ENCODE data around the gene NR2F2.

The NR2F2 gene

GRCh38 chr15:96351761-96352603 lies 21.5 kb downstream of the NR2F2 start:
- Histone ChIP-seq H3K27me3 (ENCODE audit: insufficient read depth, low read length) (no peaks in the 10 kb centered on the region; the same call in 1 of the 2 replicates), H3K9me3 (ENCODE audit: low read length) (no peaks in the 10 kb centered on the region), H3K9me2 (ENCODE audit: low read depth, low read length) (no peaks in the 10 kb centered on the region), H4K20me1 (ENCODE audit: insufficient read depth, low read length) (no peaks in the 10 kb centered on the region), H3K4me2 (ENCODE audit: low read length) (no peak overlapping the region), H3K36me3 (ENCODE audit: insufficient read depth, low read length) (no peaks in the 10 kb centered on the region), H2AFZ (ENCODE audit: low read length) (no peak overlapping the region), H3F3A (ENCODE audit: insufficient read depth, low read length) (no peaks in the 10 kb centered on the region), H3K9ac (ENCODE audit: low read length) (no peak overlapping the region), H3K79me2 (ENCODE audit: insufficient read depth, low read length) (no peaks in the 10 kb centered on the region), H3K27ac (ENCODE audit: low read depth, low read length, poor library complexity, severe bottlenecking) (no peak overlapping the region), H3K4me3 (ENCODE audit: low read depth, low read length, poor library complexity, severe bottlenecking) (no peak overlapping the region), H3K4me1 (ENCODE audit: insufficient read depth, low read length, severe bottlenecking) (no peaks in the 10 kb centered on the region)
- TF ChIP-seq EZH2 (IDR thresholded peaks at IDR 0.05; ENCODE audit: borderline replicate concordance, low read length): no peak
- TF ChIP-seq CTCF (IDR thresholded peaks at IDR 0.05; ENCODE audit: low read length): no peak

- TF ChIP-seq EZH2 (IDR thresholded peaks at IDR 0.05; ENCODE audit: borderline replicate concordance, low read length): no peak
- TF ChIP-seq CTCF (IDR thresholded peaks at IDR 0.05; ENCODE audit: low read length): no peak
- no peaks in the 10 kb centered on the region for H3K9me3 ChIP-seq (ENCODE audit: low read length)
- H3K36me3 ChIP-seq (ENCODE audit: insufficient read depth, low read length): no peaks in the 10 kb centered on the region
- H3K4me2 ChIP-seq (ENCODE audit: low read length): no peak overlapping the region
- H2AFZ ChIP-seq (ENCODE audit: low read length): no peak overlapping the region
- H3K9me2 ChIP-seq (ENCODE audit: low read depth, low read length): no peaks in the 10 kb centered on the region
- H4K20me1 ChIP-seq (ENCODE audit: insufficient read depth, low read length): no peaks in the 10 kb centered on the region
- no peak overlapping the region for H3K4me3 ChIP-seq (ENCODE audit: low read depth, low read length, poor library complexity, severe bottlenecking)
- H3F3A ChIP-seq (ENCODE audit: insufficient read depth, low read length): no peaks in the 10 kb centered on the region
- no peak overlapping the region for H3K27ac ChIP-seq (ENCODE audit: low read depth, low read length, poor library complexity, severe bottlenecking)
- no peaks in the 10 kb centered on the region for H3K79me2 ChIP-seq (ENCODE audit: insufficient read depth, low read length)
- H3K9ac ChIP-seq (ENCODE audit: low read length): no peak overlapping the region
- H3K4me1 ChIP-seq (ENCODE audit: insufficient read depth, low read length, severe bottlenecking): no peaks in the 10 kb centered on the region
- no peaks in the 10 kb centered on the region; the same call in 1 of the 2 replicates for H3K27me3 ChIP-seq (ENCODE audit: insufficient read depth, low read length)
Observed at GRCh38 chr15:96352604-96353405, 22.3 kb downstream of the NR2F2 start.

- no peaks in the 10 kb centered on the region for H3K4me1 ChIP-seq (ENCODE audit: insufficient read depth, low read length, severe bottlenecking)
- no peak overlapping the region for H3K27ac ChIP-seq (ENCODE audit: low read depth, low read length, poor library complexity, severe bottlenecking)
- TF ChIP-seq EZH2 (IDR thresholded peaks at IDR 0.05; ENCODE audit: borderline replicate concordance, low read length): no peak
- TF ChIP-seq CTCF (IDR thresholded peaks at IDR 0.05; ENCODE audit: low read length): no peak
- no peaks in the 10 kb centered on the region for H3K36me3 ChIP-seq (ENCODE audit: insufficient read depth, low read length)
- H3K27me3 ChIP-seq (ENCODE audit: insufficient read depth, low read length): no peaks in the 10 kb centered on the region; the same call in 1 of the 2 replicates
- no peak overlapping the region for H3K9ac ChIP-seq (ENCODE audit: low read length)
- no peaks in the 10 kb centered on the region for H3K9me3 ChIP-seq (ENCODE audit: low read length)
- no peak overlapping the region for H2AFZ ChIP-seq (ENCODE audit: low read length)
- no peak overlapping the region for H3K4me2 ChIP-seq (ENCODE audit: low read length)
- no peaks in the 10 kb centered on the region for H4K20me1 ChIP-seq (ENCODE audit: insufficient read depth, low read length)
- no peaks in the 10 kb centered on the region for H3K9me2 ChIP-seq (ENCODE audit: low read depth, low read length)
- no peaks in the 10 kb centered on the region for H3K79me2 ChIP-seq (ENCODE audit: insufficient read depth, low read length)
- no peaks in the 10 kb centered on the region for H3F3A ChIP-seq (ENCODE audit: insufficient read depth, low read length)
- no peak overlapping the region for H3K4me3 ChIP-seq (ENCODE audit: low read depth, low read length, poor library complexity, severe bottlenecking)
Observed at GRCh38 chr15:96353416-96353929, 23.0 kb downstream of the NR2F2 start.

All from OCI-LY1 (cell line).